WTC11 (cell line): ENCODE data around the gene SPAG9. TPM values are rescaled to one million over a fixed set of nuclear protein-coding genes. Genes with fewer than 3 reads are reported as not detected.

Source experiments
- ATAC-seq: fragments of 200-7000 bp; cut with Tn5 transposase; 2 replicates; pipeline ENCODE4 v1.10.0; 2021; ENCODE audit warnings: mild to moderate bottlenecking, moderate library complexity
- CTCF ChIA-PET: fragments of 300-600 bp; sonication (Branson Sonifier 250); formaldehyde crosslinking; loops from one replicate; lab custom pipeline; 2021; ENCODE audit warnings: antibody characterized with exemption; lab: Charles Lee
- POLR2A ChIA-PET: fragments of 350-600 bp; sonication (Branson Sonifier 250); formaldehyde crosslinking; loops from one replicate; lab custom pipeline; 2021; ENCODE audit warnings: antibody characterized with exemption; lab: Charles Lee
- DNase-seq: peaks from one replicate; pipeline ENCODE4 v3.0.0; 2021; ENCODE audit warnings: low spot score
- H3K27ac Mint-ChIP-seq: 2 replicates; pipeline ENCODE4 v1.8.0; 2021; ENCODE audit warnings: mixed read lengths
- H3K27me3 Mint-ChIP-seq: 2 replicates; pipeline ENCODE4 v1.8.0; 2021; ENCODE audit warnings: low read depth, mild to moderate bottlenecking, moderate library complexity, mixed read lengths
- H3K36me3 Mint-ChIP-seq: 2 replicates; pipeline ENCODE4 v1.8.0; 2021; ENCODE audit warnings: mixed read lengths
- H3K4me1 Mint-ChIP-seq: 2 replicates; pipeline ENCODE4 v1.8.0; 2022; ENCODE audit warnings: mixed read lengths
- H3K4me3 Mint-ChIP-seq: 2 replicates; pipeline ENCODE4 v1.8.0; 2021; ENCODE audit warnings: mild to moderate bottlenecking, moderate library complexity, mixed read lengths
- H3K9me3 Mint-ChIP-seq: 2 replicates; pipeline ENCODE4 v1.8.0; 2021; ENCODE audit warnings: mixed read lengths
- CBFB ChIP-seq: sonication (generic); formaldehyde crosslinking; IDR thresholded peaks from 2 replicates; pipeline ENCODE4 v1.8.1; 2022; ENCODE audit warnings: mild to moderate bottlenecking, low read depth, missing genetic modification reagents
- CREB1 ChIP-seq: sonication (generic); formaldehyde crosslinking; IDR thresholded peaks from 2 replicates; pipeline ENCODE4 v1.8.0; 2023; ENCODE audit warnings: mild to moderate bottlenecking, missing genetic modification reagents
- ELF4 ChIP-seq: sonication (generic); formaldehyde crosslinking; IDR thresholded peaks from 2 replicates; pipeline ENCODE4 v1.8.1; 2022; ENCODE audit warnings: low read depth, mild to moderate bottlenecking, moderate library complexity, missing genetic modification reagents
- FOXP1 ChIP-seq: sonication (generic); formaldehyde crosslinking; IDR thresholded peaks from 2 replicates; pipeline ENCODE4 v1.8.0; 2022; ENCODE audit warnings: missing genetic modification reagents, mild to moderate bottlenecking, moderate library complexity, borderline replicate concordance
- GTF2I ChIP-seq: fragments of 250-450 bp; sonication (Bioruptor Pico); conservative IDR thresholded peaks from 2 replicates; pipeline ENCODE4 v1.4.0; 2021; ENCODE audit warnings: mild to moderate bottlenecking
- JAZF1 ChIP-seq: fragments of 250-450 bp; sonication (Bioruptor Pico); IDR thresholded peaks from 2 replicates; pipeline ENCODE4 v1.9.0; 2021; ENCODE audit warnings: moderate library complexity, mild to moderate bottlenecking, inconsistent platforms
- NR3C1 ChIP-seq: sonication (generic); formaldehyde crosslinking; conservative IDR thresholded peaks from 2 replicates; pipeline ENCODE4 v1.8.1; 2023; ENCODE audit warnings: low read depth, mild to moderate bottlenecking, missing genetic modification reagents
- SMAD3 ChIP-seq: sonication (generic); formaldehyde crosslinking; IDR thresholded peaks from 2 replicates; pipeline ENCODE4 v1.8.0; 2022; ENCODE audit warnings: missing genetic modification reagents, mild to moderate bottlenecking, borderline replicate concordance
- SOX15 ChIP-seq: fragments of 250-450 bp; sonication (Bioruptor Pico); IDR thresholded peaks from 2 replicates; pipeline ENCODE4 v1.9.0; 2021; ENCODE audit warnings: mild to moderate bottlenecking
- TP53 ChIP-seq: sonication (generic); formaldehyde crosslinking; IDR thresholded peaks from 2 replicates; pipeline ENCODE4 v1.8.1; 2023; ENCODE audit warnings: mild to moderate bottlenecking, missing genetic modification reagents
- ZNF232 ChIP-seq: sonication (generic); formaldehyde crosslinking; IDR thresholded peaks from 2 replicates; pipeline ENCODE4 v1.8.0; 2022; ENCODE audit warnings: mild to moderate bottlenecking, missing genetic modification reagents
- total RNA-seq: library from RNA; stranded (reverse); gene quantifications from 3 replicates; pipeline ENCODE4 v1.2.3, GENCODE V29; 2021
- TF ChIP-seq, protein P1 (sequence below): fragments of 250-450 bp; sonication (Bioruptor Pico); IDR thresholded peaks from 2 replicates; pipeline ENCODE4 v1.9.0; 2021; ENCODE audit warnings: mild to moderate bottlenecking, borderline replicate concordance
- TF ChIP-seq, protein P2 (sequence below): sonication (generic); formaldehyde crosslinking; IDR thresholded peaks from 2 replicates; pipeline ENCODE4 v1.8.0; 2023; ENCODE audit warnings: missing genetic modification reagents
- TF ChIP-seq, protein P3 (sequence below): sonication (generic); formaldehyde crosslinking; IDR thresholded peaks from 2 replicates; pipeline ENCODE4 v1.8.1; 2023; ENCODE audit warnings: mild to moderate bottlenecking, missing genetic modification reagents, borderline replicate concordance
- TF ChIP-seq, protein P4 (sequence below): fragments of 200-600 bp; IDR thresholded peaks from 2 replicates; pipeline ENCODE4 v1.8.0; 2022; ENCODE audit warnings: antibody characterized with exemption
- TF ChIP-seq, protein P5 (sequence below): sonication (generic); formaldehyde crosslinking; IDR thresholded peaks from 2 replicates; pipeline ENCODE4 v1.8.1; 2022; ENCODE audit warnings: mild to moderate bottlenecking, missing genetic modification reagents, moderate library complexity, borderline replicate concordance
- TF ChIP-seq, protein P6 (sequence below): sonication (generic); formaldehyde crosslinking; IDR thresholded peaks from 2 replicates; pipeline ENCODE4 v1.8.1; 2022; ENCODE audit warnings: low read depth, missing genetic modification reagents, borderline replicate concordance

Gene SPAG9
- total RNA-seq, 1 experiment from 2014 or later: 51.9 TPM

DNA sequence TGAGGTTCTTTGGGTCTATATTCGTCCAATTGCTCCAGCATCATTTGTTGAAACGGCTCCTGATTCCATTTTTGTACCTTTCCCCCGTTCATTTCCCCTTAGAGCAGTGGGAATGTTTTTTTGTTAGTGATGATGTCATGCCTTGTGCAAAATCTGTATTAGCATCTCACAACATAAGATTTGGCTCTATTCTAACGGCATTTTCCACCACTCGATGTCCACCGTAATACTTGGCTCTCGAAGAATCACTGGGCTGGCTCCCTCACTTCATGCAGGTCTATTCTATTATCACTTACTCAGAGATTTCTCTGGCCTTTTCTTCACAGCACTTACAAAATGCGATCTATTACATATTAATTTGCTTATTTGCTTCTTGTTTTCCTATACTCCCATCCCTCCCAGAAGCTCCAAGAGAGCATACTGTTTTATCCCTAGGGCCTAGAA is 32.1 kb upstream of the SPAG9 start:
- Mint-ChIP-seq H3K9me3 (0 out of 2 replicates have a peak, but pooled peaks cover 3% of the 10 kb centered on the region), H3K4me3 (no peak overlapping the region), H3K27ac (no peak overlapping the region), H3K4me1 (no peaks in the 10 kb centered on the region), H3K36me3 (peaks cover 23% of the 10 kb centered on the region), H3K27me3 (no peaks in the 10 kb centered on the region)
- TF ChIP-seq JAZF1 (CRISPR knock-in tag) (no peak), NR3C1 (no peak), CREB1 (CRISPR knock-in tag) (no peak), ZNF232 (CRISPR knock-in tag) (no peak), CBFB (CRISPR knock-in tag) (no peak), ELF4 (CRISPR knock-in tag) (no peak)
- TF ChIP-seq, protein P1, sequence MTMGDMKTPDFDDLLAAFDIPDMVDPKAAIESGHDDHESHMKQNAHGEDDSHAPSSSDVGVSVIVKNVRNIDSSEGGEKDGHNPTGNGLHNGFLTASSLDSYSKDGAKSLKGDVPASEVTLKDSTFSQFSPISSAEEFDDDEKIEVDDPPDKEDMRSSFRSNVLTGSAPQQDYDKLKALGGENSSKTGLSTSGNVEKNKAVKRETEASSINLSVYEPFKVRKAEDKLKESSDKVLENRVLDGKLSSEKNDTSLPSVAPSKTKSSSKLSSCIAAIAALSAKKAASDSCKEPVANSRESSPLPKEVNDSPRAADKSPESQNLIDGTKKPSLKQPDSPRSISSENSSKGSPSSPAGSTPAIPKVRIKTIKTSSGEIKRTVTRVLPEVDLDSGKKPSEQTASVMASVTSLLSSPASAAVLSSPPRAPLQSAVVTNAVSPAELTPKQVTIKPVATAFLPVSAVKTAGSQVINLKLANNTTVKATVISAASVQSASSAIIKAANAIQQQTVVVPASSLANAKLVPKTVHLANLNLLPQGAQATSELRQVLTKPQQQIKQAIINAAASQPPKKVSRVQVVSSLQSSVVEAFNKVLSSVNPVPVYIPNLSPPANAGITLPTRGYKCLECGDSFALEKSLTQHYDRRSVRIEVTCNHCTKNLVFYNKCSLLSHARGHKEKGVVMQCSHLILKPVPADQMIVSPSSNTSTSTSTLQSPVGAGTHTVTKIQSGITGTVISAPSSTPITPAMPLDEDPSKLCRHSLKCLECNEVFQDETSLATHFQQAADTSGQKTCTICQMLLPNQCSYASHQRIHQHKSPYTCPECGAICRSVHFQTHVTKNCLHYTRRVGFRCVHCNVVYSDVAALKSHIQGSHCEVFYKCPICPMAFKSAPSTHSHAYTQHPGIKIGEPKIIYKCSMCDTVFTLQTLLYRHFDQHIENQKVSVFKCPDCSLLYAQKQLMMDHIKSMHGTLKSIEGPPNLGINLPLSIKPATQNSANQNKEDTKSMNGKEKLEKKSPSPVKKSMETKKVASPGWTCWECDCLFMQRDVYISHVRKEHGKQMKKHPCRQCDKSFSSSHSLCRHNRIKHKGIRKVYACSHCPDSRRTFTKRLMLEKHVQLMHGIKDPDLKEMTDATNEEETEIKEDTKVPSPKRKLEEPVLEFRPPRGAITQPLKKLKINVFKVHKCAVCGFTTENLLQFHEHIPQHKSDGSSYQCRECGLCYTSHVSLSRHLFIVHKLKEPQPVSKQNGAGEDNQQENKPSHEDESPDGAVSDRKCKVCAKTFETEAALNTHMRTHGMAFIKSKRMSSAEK (CRISPR knock-in tag): no peak
- DNase-seq (no peak), ATAC-seq (no peak)
- ChIA-PET POLR2A (interaction anchor here (0.8 to 1.9 kb wide), 5 partner anchors 13 to 196 kb away, joined by 3 to 15 read pairs (median 4); partner anchors contain the start of genes NME2 and SPAG9), CTCF (interaction anchor here (0.7 to 2.0 kb wide), 16 partner anchors 13 to 368 kb away, joined by 3 to 23 read pairs (median 4); partner anchors contain the start of genes NME2 and SPAG9)

DNA sequence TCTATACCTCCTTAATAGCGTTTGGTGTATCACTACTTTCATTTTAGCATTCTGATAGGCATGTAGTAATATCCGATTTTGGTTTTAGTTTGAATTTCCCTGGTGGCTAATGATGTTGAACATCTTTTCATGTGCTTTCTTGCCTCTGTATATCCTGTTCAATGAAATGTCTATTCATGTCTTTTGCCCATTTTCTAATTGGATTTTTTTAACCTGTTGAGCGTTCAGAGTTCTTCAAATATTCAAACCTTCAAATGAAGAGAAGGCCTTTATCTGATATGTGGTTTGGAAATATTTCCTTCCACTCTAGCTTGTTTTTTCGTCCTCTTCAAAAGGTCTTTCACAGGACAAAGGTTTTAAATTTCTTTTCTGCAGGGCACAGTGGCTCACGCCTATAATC is 30.3 kb upstream of the SPAG9 start:
- Mint-ChIP-seq H3K4me1 (no peaks in the 10 kb centered on the region), H3K9me3 (0 out of 2 replicates have a peak, but pooled peaks cover 3% of the 10 kb centered on the region), H3K27ac (no peak overlapping the region; the same call in 1 of the 2 replicates), H3K27me3 (no peaks in the 10 kb centered on the region; the same call in 1 of the 2 replicates), H3K4me3 (no peak overlapping the region), H3K36me3 (peaks cover 6% of the 10 kb centered on the region)
- ChIA-PET POLR2A (no interaction called here), CTCF (no interaction called here)
- ATAC-seq (no peak), DNase-seq (no peak)
- TF ChIP-seq SMAD3 (CRISPR knock-in tag): no peak
- no peak for TF ChIP-seq FOXP1
- TF ChIP-seq, protein P2, sequence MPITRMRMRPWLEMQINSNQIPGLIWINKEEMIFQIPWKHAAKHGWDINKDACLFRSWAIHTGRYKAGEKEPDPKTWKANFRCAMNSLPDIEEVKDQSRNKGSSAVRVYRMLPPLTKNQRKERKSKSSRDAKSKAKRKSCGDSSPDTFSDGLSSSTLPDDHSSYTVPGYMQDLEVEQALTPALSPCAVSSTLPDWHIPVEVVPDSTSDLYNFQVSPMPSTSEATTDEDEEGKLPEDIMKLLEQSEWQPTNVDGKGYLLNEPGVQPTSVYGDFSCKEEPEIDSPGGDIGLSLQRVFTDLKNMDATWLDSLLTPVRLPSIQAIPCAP (CRISPR knock-in tag): no peak
- TF ChIP-seq, protein P3, sequence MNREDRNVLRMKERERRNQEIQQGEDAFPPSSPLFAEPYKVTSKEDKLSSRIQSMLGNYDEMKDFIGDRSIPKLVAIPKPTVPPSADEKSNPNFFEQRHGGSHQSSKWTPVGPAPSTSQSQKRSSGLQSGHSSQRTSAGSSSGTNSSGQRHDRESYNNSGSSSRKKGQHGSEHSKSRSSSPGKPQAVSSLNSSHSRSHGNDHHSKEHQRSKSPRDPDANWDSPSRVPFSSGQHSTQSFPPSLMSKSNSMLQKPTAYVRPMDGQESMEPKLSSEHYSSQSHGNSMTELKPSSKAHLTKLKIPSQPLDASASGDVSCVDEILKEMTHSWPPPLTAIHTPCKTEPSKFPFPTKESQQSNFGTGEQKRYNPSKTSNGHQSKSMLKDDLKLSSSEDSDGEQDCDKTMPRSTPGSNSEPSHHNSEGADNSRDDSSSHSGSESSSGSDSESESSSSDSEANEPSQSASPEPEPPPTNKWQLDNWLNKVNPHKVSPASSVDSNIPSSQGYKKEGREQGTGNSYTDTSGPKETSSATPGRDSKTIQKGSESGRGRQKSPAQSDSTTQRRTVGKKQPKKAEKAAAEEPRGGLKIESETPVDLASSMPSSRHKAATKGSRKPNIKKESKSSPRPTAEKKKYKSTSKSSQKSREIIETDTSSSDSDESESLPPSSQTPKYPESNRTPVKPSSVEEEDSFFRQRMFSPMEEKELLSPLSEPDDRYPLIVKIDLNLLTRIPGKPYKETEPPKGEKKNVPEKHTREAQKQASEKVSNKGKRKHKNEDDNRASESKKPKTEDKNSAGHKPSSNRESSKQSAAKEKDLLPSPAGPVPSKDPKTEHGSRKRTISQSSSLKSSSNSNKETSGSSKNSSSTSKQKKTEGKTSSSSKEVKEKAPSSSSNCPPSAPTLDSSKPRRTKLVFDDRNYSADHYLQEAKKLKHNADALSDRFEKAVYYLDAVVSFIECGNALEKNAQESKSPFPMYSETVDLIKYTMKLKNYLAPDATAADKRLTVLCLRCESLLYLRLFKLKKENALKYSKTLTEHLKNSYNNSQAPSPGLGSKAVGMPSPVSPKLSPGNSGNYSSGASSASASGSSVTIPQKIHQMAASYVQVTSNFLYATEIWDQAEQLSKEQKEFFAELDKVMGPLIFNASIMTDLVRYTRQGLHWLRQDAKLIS (CRISPR knock-in tag): no peak
- TF ChIP-seq GTF2I (CRISPR knock-in tag): no peak
- TF ChIP-seq, protein P4, sequence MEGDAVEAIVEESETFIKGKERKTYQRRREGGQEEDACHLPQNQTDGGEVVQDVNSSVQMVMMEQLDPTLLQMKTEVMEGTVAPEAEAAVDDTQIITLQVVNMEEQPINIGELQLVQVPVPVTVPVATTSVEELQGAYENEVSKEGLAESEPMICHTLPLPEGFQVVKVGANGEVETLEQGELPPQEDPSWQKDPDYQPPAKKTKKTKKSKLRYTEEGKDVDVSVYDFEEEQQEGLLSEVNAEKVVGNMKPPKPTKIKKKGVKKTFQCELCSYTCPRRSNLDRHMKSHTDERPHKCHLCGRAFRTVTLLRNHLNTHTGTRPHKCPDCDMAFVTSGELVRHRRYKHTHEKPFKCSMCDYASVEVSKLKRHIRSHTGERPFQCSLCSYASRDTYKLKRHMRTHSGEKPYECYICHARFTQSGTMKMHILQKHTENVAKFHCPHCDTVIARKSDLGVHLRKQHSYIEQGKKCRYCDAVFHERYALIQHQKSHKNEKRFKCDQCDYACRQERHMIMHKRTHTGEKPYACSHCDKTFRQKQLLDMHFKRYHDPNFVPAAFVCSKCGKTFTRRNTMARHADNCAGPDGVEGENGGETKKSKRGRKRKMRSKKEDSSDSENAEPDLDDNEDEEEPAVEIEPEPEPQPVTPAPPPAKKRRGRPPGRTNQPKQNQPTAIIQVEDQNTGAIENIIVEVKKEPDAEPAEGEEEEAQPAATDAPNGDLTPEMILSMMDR: no peak
- TF ChIP-seq, protein P5, sequence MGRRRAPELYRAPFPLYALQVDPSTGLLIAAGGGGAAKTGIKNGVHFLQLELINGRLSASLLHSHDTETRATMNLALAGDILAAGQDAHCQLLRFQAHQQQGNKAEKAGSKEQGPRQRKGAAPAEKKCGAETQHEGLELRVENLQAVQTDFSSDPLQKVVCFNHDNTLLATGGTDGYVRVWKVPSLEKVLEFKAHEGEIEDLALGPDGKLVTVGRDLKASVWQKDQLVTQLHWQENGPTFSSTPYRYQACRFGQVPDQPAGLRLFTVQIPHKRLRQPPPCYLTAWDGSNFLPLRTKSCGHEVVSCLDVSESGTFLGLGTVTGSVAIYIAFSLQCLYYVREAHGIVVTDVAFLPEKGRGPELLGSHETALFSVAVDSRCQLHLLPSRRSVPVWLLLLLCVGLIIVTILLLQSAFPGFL (CRISPR knock-in tag): no peak
- TF ChIP-seq SOX15: no peak
- TF ChIP-seq TP53 (CRISPR knock-in tag): no peak
- TF ChIP-seq, protein P6, sequence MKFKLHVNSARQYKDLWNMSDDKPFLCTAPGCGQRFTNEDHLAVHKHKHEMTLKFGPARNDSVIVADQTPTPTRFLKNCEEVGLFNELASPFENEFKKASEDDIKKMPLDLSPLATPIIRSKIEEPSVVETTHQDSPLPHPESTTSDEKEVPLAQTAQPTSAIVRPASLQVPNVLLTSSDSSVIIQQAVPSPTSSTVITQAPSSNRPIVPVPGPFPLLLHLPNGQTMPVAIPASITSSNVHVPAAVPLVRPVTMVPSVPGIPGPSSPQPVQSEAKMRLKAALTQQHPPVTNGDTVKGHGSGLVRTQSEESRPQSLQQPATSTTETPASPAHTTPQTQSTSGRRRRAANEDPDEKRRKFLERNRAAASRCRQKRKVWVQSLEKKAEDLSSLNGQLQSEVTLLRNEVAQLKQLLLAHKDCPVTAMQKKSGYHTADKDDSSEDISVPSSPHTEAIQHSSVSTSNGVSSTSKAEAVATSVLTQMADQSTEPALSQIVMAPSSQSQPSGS (CRISPR knock-in tag): no peak
